ENCODE results near the gene NTN5. TPM values are rescaled to one million over a fixed set of nuclear protein-coding genes. Genes with fewer than 3 reads are reported as not detected.

The NTN5 gene
- total RNA-seq, 1 experiment from 2014 or later, result 0.55 TPM

- Histone ChIP-seq H3T11ph (ENCODE audit: low read length) (no peak overlapping the region), H2BK12ac (ENCODE audit: insufficient read length, low read depth, low read length) (no peak overlapping the region), H2BK15ac (ENCODE audit: low read depth, low read length) (no peak overlapping the region), H2BK120ac (ENCODE audit: low read depth, low read length, poor library complexity, severe bottlenecking) (no peak overlapping the region), H4K5ac (ENCODE audit: insufficient read length, low read depth, low read length) (no peak overlapping the region), H3K27ac (ENCODE audit: insufficient read length, low read depth, low read length) (no peak overlapping the region), H3K56ac (ENCODE audit: insufficient read length, low read depth, low read length) (no peak overlapping the region), H3K9me3 (ENCODE audit: control insufficient read depth, low read depth, low read length) (no peaks in the 10 kb centered on the region), H2AK5ac (ENCODE audit: insufficient read length, low read length) (no peak overlapping the region), H3K27me3 (ENCODE audit: insufficient read depth, low read length) (no peaks in the 10 kb centered on the region), H2BK20ac (ENCODE audit: low read depth, low read length, poor library complexity, severe bottlenecking) (no peak overlapping the region), H3K23ac (ENCODE audit: insufficient read length, low read depth, low read length) (no peak overlapping the region), H3K79me1 (ENCODE audit: insufficient read depth, low read depth, low read length, poor library complexity, severe bottlenecking) (no peaks in the 10 kb centered on the region), H3K23me2 (ENCODE audit: insufficient read length, low read depth, low read length, poor library complexity, severe bottlenecking) (peaks cover 16% of the 10 kb centered on the region), H4K8ac (replicated peaks; ENCODE audit: insufficient read length, low read depth, low read length) (no peak overlapping the region), H4K91ac (ENCODE audit: insufficient read length, low read depth, low read length) (no peak overlapping the region), H3K4ac (ENCODE audit: low read depth, low read length) (no peak overlapping the region), H3K79me2 (ENCODE audit: insufficient read depth, low read length) (no peaks in the 10 kb centered on the region), H3K4me2 (ENCODE audit: insufficient read depth, insufficient read length, low read length) (peak overlapping the region; percentile 69), H2BK5ac (ENCODE audit: insufficient read length, low read length) (no peak overlapping the region), H3K18ac (ENCODE audit: insufficient read length, low read depth, low read length) (no peak overlapping the region), H2AFZ (ENCODE audit: low read length) (no peak overlapping the region), H3K14ac (ENCODE audit: insufficient read depth, low read length) (no peak overlapping the region), H4K20me1 (ENCODE audit: control insufficient read depth, insufficient read depth, insufficient read length) (no peaks in the 10 kb centered on the region), H3K4me1 (ENCODE audit: insufficient read depth, low read length) (no peaks in the 10 kb centered on the region), H3K9ac (ENCODE audit: extremely low read depth, insufficient read length, low read length) (peak overlapping the region; percentile 1)
- Mint-ChIP-seq H3K4me1 (peaks cover 16 to 17% of the 10 kb centered on the region in 2 experiments), H3K4me3 (peak overlapping the region; percentile 84 to 93), H3K9me3 (no peaks in the 10 kb centered on the region; a peak in 1 of 5 replicates), H3K36me3 (ENCODE audit: insufficient read depth in 1 of 3, low read depth in 3 of 3) (peaks cover 5 to 20% (median 19%) of the 10 kb centered on the region in 3 experiments), H3K27me3 (ENCODE audit: low read depth) (peaks cover 1% of the 10 kb centered on the region), H3K27ac (peak overlapping the region; percentile 88 to 98 (median 98); a peak in 6 of 7 replicates)
- WGBS (ENCODE audit: extremely low coverage, insufficient read length, low lambda C conversion rate), result no CpG with 5 or more reads among the region's 6 CpGs
- DNase-seq, result peak; percentile 55
- TF ChIP-seq CTCF (conservative IDR thresholded peaks at IDR 0.05), result no peak
Measured at GRCh38 chr19:48645620-48646000, 27.2 kb downstream of the NTN5 start.
